Measurements from ENCODE around the gene TLR9. TPM values are rescaled to one million over a fixed set of nuclear protein-coding genes. Genes with fewer than 3 reads are reported as not detected.

The TLR9 gene
- total RNA-seq, 1 experiment from 2014 or later, result not detected

- Histone ChIP-seq H3K4me3 (ENCODE audit: low read depth in 2 of 2, low read length in 2 of 2) (no peak overlapping the region), H3K27ac (ENCODE audit: low read length) (no peak overlapping the region), H3K4me1 (ENCODE audit: control insufficient read depth, insufficient read depth, low read length) (peaks cover 3% of the 10 kb centered on the region; the same call in 1 of the 2 replicates), H3K9me3 (ENCODE audit: control insufficient read depth, insufficient read depth, low read depth, low read length) (no peaks in the 10 kb centered on the region), H3K27me3 (ENCODE audit: control insufficient read depth, insufficient read depth, low read length) (no peaks in the 10 kb centered on the region), H3K36me3 (ENCODE audit: control insufficient read depth, insufficient read depth, low read length) (no peaks in the 10 kb centered on the region)
- no peak for TF ChIP-seq REST (IDR thresholded peaks at IDR 0.05; ENCODE audit: insufficient read depth in 1 of 2, low read depth in 2 of 2, low read length in 1 of 2)
- TF ChIP-seq CTCF (IDR thresholded peaks at IDR 0.05), result no peak
- TF ChIP-seq TCF7L2 (IDR thresholded peaks at IDR 0.05; ENCODE audit: low read depth, low read length), result no peak
- TF ChIP-seq POLR2AphosphoS5 (IDR thresholded peaks at IDR 0.05; ENCODE audit: low read depth, low read length), result no peak
- TF ChIP-seq SIN3A (IDR thresholded peaks at IDR 0.05; ENCODE audit: borderline replicate concordance, insufficient read depth, low read depth, low read length), result no peak
- ChIA-PET CTCF (interaction anchor here (1.3 kb wide), 1 partner anchor 7 kb away, joined by 3 read pairs; no protein-coding TSS in a partner anchor), POLR2A (interaction anchor here (0.7 kb wide), 1 partner anchor 55 kb away, joined by 4 read pairs; no protein-coding TSS in a partner anchor)
- no peak for ATAC-seq
- BruUV-seq (replicated peaks), result no TSS peak
- intact Hi-C loops (cut with micrococcal nuclease; ENCODE audit: unreplicated experiment), result no loop called here
- no peak for DNase-seq (ENCODE audit: low read depth, low spot score)
- in situ Hi-C loops (cut with HindIII; ENCODE audit: low pct_unique_long_range_greater_than_20kb, low sequenced_read_pairs), result no loop called here
These were observed 1.7 kb downstream of the TLR9 start for GRCh38 chr3:52223449-52224408.

GRCh38 chr3:52222319-52223221, 2.9 kb downstream of the TLR9 start:
- intact Hi-C loops (cut with micrococcal nuclease; ENCODE audit: unreplicated experiment), result no loop called here
- Histone ChIP-seq H3K36me3 (ENCODE audit: control insufficient read depth, insufficient read depth, low read length) (no peaks in the 10 kb centered on the region), H3K27me3 (ENCODE audit: control insufficient read depth, insufficient read depth, low read length) (no peaks in the 10 kb centered on the region), H3K4me3 (ENCODE audit: low read depth in 2 of 2, low read length in 2 of 2) (no peak overlapping the region), H3K4me1 (ENCODE audit: control insufficient read depth, insufficient read depth, low read length) (peaks cover 6% of the 10 kb centered on the region; the same call in 1 of the 2 replicates), H3K9me3 (ENCODE audit: control insufficient read depth, insufficient read depth, low read depth, low read length) (no peaks in the 10 kb centered on the region), H3K27ac (ENCODE audit: low read length) (no peak overlapping the region)
- POLR2A ChIA-PET, result no interaction called here
- CTCF ChIA-PET, result interaction anchor here (1.3 kb wide), 1 partner anchor 9 kb away, joined by 3 read pairs; no protein-coding TSS in a partner anchor
- ATAC-seq (no peak), DNase-seq (ENCODE audit: low read depth, low spot score) (no peak)
- BruUV-seq (replicated peaks), result no TSS peak
- in situ Hi-C loops (cut with HindIII; ENCODE audit: low pct_unique_long_range_greater_than_20kb, low sequenced_read_pairs), result no loop called here
- TF ChIP-seq CTCF (IDR thresholded peaks at IDR 0.05) (no peak), REST (IDR thresholded peaks at IDR 0.05; ENCODE audit: insufficient read depth in 1 of 2, low read depth in 2 of 2, low read length in 1 of 2) (no peak)
